G401.6 (cell line): ENCODE results near the gene CPLX3.

Source experiments
- FAIRE-seq: peaks from 2 replicates; lab custom pipeline; 2012; peaks lifted over from hg19 to GRCh38; lab: Jason Lieb, UNC

The CPLX3 gene

GRCh38 chr15:74829486-74829885, 3.1 kb downstream of the CPLX3 start:
- FAIRE-seq: no peak

- no peak for FAIRE-seq
These were observed 3.6 kb downstream of the CPLX3 start for GRCh38 chr15:74829991-74830390.

GRCh38 chr15:74830868-74831267, 4.4 kb downstream of the CPLX3 start:
- FAIRE-seq: no peak

- no peak for FAIRE-seq
These were observed 5.5 kb downstream of the CPLX3 start for GRCh38 chr15:74831813-74832495.

GRCh38 chr15:74832826-74833225, 6.4 kb downstream of the CPLX3 start:
- no peak for FAIRE-seq

- no peak for FAIRE-seq
These were observed 7.1 kb downstream of the CPLX3 start for GRCh38 chr15:74833376-74834107.

GRCh38 chr15:74835312-74835823, 8.9 kb downstream of the CPLX3 start:
- peak; percentile 96 for FAIRE-seq

- FAIRE-seq: no peak
These were observed 10.4 kb downstream of the CPLX3 start for GRCh38 chr15:74836846-74837245.

GRCh38 chr15:74837482-74838136, 11.2 kb downstream of the CPLX3 start:
- no peak for FAIRE-seq

GRCh38 chr15:74838137-74838516, 11.7 kb downstream of the CPLX3 start:
- FAIRE-seq: no peak

- FAIRE-seq: no peak
These were observed 12.5 kb downstream of the CPLX3 start for GRCh38 chr15:74838746-74839525.

GRCh38 chr15:74839526-74840395, 13.3 kb downstream of the CPLX3 start:
- no peak for FAIRE-seq

- FAIRE-seq: no peak
These were observed 14.7 kb downstream of the CPLX3 start for GRCh38 chr15:74840851-74841775.

GRCh38 chr15:74841891-74842373, 15.5 kb downstream of the CPLX3 start:
- FAIRE-seq: no peak

- peak; percentile 58 for FAIRE-seq
These were observed 16.4 kb downstream of the CPLX3 start, which contains the start of gene ULK3 for GRCh38 chr15:74842581-74843444. Gene ULK3, minus strand, starts transcription at chr15:74843156. Its CDS starts 51 bp downstream, at chr15:74843105.

GRCh38 chr15:74843445-74843828, 17.0 kb downstream of the CPLX3 start:
- FAIRE-seq: no peak

GRCh38 chr15:74843891-74844299, 17.5 kb downstream of the CPLX3 start:
- FAIRE-seq: no peak

GRCh38 chr15:74844319-74845207, 18.1 kb downstream of the CPLX3 start:
- FAIRE-seq: no peak
